K562 (cell line): ENCODE measurements around the gene BZW1. TPM values are rescaled to one million over a fixed set of nuclear protein-coding genes. Genes with fewer than 3 reads are reported as not detected.

Source experiments
- CAMTA2 ChIP-seq: fragments of 250-450 bp; sonication (Bioruptor Pico); conservative IDR thresholded peaks from 2 replicates; pipeline ENCODE4 v1.5.1; 2022
- CEBPG ChIP-seq, 3 experiments: fragments of 200-800 bp in 1 of 3; sonication (Bioruptor generic) in 1 of 3; sonication (generic) in 1 of 3; formaldehyde crosslinking in 1 of 3; IDR thresholded peaks in 2 of 3; conservative IDR thresholded peaks in 1 of 3; 2 replicates each; pipeline versions ENCODE4 v1.6.1 to v1.8.0; 2016 to 2022; ENCODE audit warnings: missing compliant biosample characterization in 2 of 3, missing genetic modification characterization in 2 of 3, mild to moderate bottlenecking in 1 of 3, missing genetic modification reagents in 1 of 3
- FOXA1 ChIP-seq: fragments of 450-650 bp; IDR thresholded peaks from 2 replicates; pipeline ENCODE4 v1.6.1; 2016; ENCODE audit warnings: mild to moderate bottlenecking, borderline replicate concordance
- HMG20B ChIP-seq: fragments of 250-450 bp; sonication (Bioruptor Pico); IDR thresholded peaks from 2 replicates; pipeline ENCODE4 v1.5.0; 2021; ENCODE audit warnings: mild to moderate bottlenecking
- IFI16 ChIP-seq: fragments of 250-450 bp; sonication (Bioruptor Pico); IDR thresholded peaks from 2 replicates; pipeline ENCODE4 v2.1.2; 2022; ENCODE audit warnings: mild to moderate bottlenecking, inconsistent platforms
- MCM2 ChIP-seq: fragments of 450-650 bp; IDR thresholded peaks from 2 replicates; pipeline ENCODE4 v1.6.1; 2017; ENCODE audit warnings: low read depth, mild to moderate bottlenecking
- NFE2L1 ChIP-seq: fragments of 450-650 bp; IDR thresholded peaks from 2 replicates; pipeline ENCODE4 v1.6.1; 2016; ENCODE audit warnings: missing genetic modification characterization, low read depth, mild to moderate bottlenecking, missing compliant biosample characterization, moderate library complexity, borderline replicate concordance
- NR1H2 ChIP-seq: sonication (generic); formaldehyde crosslinking; IDR thresholded peaks from 2 replicates; pipeline ENCODE4 v1.4.0; 2020; ENCODE audit warnings: mild to moderate bottlenecking, missing genetic modification reagents
- NUFIP1 ChIP-seq: fragments of 450-650 bp; IDR thresholded peaks from 2 replicates; pipeline ENCODE4 v1.6.1; 2018; ENCODE audit not compliant: partially characterized antibody
- PHB2 ChIP-seq: fragments of 450-650 bp; IDR thresholded peaks from 2 replicates; pipeline ENCODE4 v1.6.1; 2017; ENCODE audit warnings: low read depth
- SMAD4 ChIP-seq: fragments of 250-450 bp; sonication (Bioruptor Pico); conservative IDR thresholded peaks from 2 replicates; pipeline ENCODE4 v1.8.0; 2021; ENCODE audit warnings: inconsistent platforms, mild to moderate bottlenecking, moderate library complexity
- XRCC5 ChIP-seq: fragments of 200-400 bp; formaldehyde crosslinking; IDR thresholded peaks from 2 replicates; pipeline ENCODE4 v1.6.1; 2017; ENCODE audit warnings: low read depth, mild to moderate bottlenecking, low read length
- ZBTB1 ChIP-seq: sonication (generic); formaldehyde crosslinking; IDR thresholded peaks from 2 replicates; pipeline ENCODE4 v1.8.1; 2023; ENCODE audit warnings: missing genetic modification reagents, low read depth, mild to moderate bottlenecking, borderline replicate concordance
- ZSCAN29 ChIP-seq: fragments of 450-650 bp; IDR thresholded peaks from 2 replicates; pipeline ENCODE4 v1.6.1; 2017
- polyA plus RNA-seq, 8 experiments: library from polyadenylated mRNA; depleted of rRNA in 4 of 8; stranded (reverse) in 5 of 8; unstranded in 3 of 8; fragments of >200 nt; fragmentation: Nextera tagmentation in 2 of 8; fragmentation: Illumina TruSeq in 1 of 8; extraction: Ambion mirVana in 2 of 8; extraction: Trizol in 1 of 8; gene quantifications; 2 replicates each; pipeline versions ENCODE4 v1.2.1 to v1.2.3, GENCODE V29; 2011 to 2014; ENCODE audit warnings: inconsistent platforms in 1 of 8, missing spikeins in 1 of 8
- total RNA-seq, 7 experiments: library from RNA; depleted of rRNA in 6 of 7; stranded (reverse); fragments of >200 nt in 6 of 7; fragmentation: Illumina TruSeq in 2 of 7; extraction: Trizol in 2 of 7; gene quantifications; 2 replicates each; pipeline versions ENCODE4 v1.2.1 to v1.2.3, GENCODE V29; 2011 to 2021; ENCODE audit warnings: low replicate concordance in 1 of 7
- TF ChIP-seq, protein P1 (sequence below): fragments of 250-450 bp; sonication (Bioruptor Pico); IDR thresholded peaks from 2 replicates; pipeline ENCODE4 v1.5.0; 2020; ENCODE audit warnings: mild to moderate bottlenecking, borderline replicate concordance
- TF ChIP-seq, protein P2 (sequence below): fragments of 450-650 bp; IDR thresholded peaks from 2 replicates; pipeline ENCODE4 v1.6.1; 2017; ENCODE audit warnings: antibody characterized with exemption, mild to moderate bottlenecking
- TF ChIP-seq, protein P3 (sequence below): sonication (generic); formaldehyde crosslinking; IDR thresholded peaks from 2 replicates; pipeline ENCODE4 v1.8.0; 2022; ENCODE audit warnings: missing genetic modification reagents, mild to moderate bottlenecking, moderate library complexity, borderline replicate concordance
- TF ChIP-seq, protein P4 (sequence below): fragments of 250-450 bp; sonication (Bioruptor Pico); IDR thresholded peaks from 2 replicates; pipeline ENCODE4 v1.8.0; 2022; ENCODE audit warnings: inconsistent platforms

The BZW1 gene
- total and polyA plus RNA-seq, 9 of the 15 experiments (the other 6 are each of a cell fraction or from before 2014, with no cell fraction given) = 110 to 244 (median 198) TPM

DNA sequence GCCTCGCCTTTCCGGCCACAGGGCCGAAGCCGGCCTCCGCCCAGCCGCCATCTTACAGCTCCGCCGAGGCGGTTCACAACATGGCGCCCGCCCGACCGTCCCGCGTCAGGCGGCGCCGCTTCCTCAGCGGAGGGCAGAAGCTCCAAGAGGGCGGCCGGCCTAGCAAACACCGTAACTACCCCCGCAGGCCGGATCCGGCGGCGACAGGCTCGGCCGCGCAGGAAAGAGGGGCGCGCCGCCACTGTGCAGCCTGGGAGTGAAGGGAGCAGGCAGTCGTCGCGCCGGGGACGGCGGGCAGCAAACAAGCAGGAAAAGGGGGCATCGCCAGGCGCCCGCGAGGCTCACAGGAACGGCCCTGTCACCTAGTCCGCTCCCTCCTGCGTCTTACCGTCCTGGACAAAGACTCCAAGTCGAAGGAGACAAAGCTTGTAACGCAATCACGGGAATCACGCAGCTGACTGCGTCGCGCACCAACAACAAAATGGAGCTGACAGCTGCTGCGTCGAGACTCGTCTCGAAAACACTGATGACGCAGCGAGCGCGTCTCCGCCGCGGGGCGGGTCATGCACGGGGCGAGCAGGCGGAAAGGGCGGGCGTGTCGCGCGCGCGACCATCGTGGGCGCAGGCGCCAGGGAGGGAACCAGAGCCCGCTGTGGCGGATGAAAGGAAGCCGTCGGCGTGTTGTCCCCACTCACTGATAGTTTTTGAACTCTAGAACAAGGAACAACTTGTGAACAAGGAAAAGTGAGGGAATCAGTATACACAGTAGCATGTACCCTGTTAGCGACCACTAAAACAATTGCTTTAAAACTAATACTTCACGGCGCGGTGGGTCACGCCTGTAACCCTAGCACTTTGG, 52.7 kb downstream of the BZW1 start, which contains the start of gene CLK1 (continued):
- TF ChIP-seq, protein P1, sequence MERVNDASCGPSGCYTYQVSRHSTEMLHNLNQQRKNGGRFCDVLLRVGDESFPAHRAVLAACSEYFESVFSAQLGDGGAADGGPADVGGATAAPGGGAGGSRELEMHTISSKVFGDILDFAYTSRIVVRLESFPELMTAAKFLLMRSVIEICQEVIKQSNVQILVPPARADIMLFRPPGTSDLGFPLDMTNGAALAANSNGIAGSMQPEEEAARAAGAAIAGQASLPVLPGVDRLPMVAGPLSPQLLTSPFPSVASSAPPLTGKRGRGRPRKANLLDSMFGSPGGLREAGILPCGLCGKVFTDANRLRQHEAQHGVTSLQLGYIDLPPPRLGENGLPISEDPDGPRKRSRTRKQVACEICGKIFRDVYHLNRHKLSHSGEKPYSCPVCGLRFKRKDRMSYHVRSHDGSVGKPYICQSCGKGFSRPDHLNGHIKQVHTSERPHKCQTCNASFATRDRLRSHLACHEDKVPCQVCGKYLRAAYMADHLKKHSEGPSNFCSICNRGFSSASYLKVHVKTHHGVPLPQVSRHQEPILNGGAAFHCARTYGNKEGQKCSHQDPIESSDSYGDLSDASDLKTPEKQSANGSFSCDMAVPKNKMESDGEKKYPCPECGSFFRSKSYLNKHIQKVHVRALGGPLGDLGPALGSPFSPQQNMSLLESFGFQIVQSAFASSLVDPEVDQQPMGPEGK (CRISPR knock-in tag) = no peak
- TF ChIP-seq PHB2 (no peak), ZSCAN29 (peak; percentile 66; the same call in 1 of the 2 replicates), NR1H2 (CRISPR knock-in tag) (no peak), IFI16 (CRISPR knock-in tag) (no peak), XRCC5 (0 out of 2 replicates have a peak, but pooled peaks have one; percentile 20), NUFIP1 (no peak), HMG20B (CRISPR knock-in tag) (no peak), MCM2 (no peak), SMAD4 (CRISPR knock-in tag) (peak; percentile 78), FOXA1 (no peak), NFE2L1 (no peak), ZBTB1 (CRISPR knock-in tag) (peak; percentile 68), CAMTA2 (no peak), CEBPG (CRISPR knock-in tag; IDR thresholded peaks at IDR 0.05) (peak; percentile 51; the same call in 1 of the 2 replicates), CEBPG (tag; conservative IDR thresholded peaks at IDR 0.05 in 1 of 2, IDR thresholded peaks at IDR 0.05 in 1 of 2) (no peak; a peak in 1 of 4 replicates)
- TF ChIP-seq, protein P2, sequence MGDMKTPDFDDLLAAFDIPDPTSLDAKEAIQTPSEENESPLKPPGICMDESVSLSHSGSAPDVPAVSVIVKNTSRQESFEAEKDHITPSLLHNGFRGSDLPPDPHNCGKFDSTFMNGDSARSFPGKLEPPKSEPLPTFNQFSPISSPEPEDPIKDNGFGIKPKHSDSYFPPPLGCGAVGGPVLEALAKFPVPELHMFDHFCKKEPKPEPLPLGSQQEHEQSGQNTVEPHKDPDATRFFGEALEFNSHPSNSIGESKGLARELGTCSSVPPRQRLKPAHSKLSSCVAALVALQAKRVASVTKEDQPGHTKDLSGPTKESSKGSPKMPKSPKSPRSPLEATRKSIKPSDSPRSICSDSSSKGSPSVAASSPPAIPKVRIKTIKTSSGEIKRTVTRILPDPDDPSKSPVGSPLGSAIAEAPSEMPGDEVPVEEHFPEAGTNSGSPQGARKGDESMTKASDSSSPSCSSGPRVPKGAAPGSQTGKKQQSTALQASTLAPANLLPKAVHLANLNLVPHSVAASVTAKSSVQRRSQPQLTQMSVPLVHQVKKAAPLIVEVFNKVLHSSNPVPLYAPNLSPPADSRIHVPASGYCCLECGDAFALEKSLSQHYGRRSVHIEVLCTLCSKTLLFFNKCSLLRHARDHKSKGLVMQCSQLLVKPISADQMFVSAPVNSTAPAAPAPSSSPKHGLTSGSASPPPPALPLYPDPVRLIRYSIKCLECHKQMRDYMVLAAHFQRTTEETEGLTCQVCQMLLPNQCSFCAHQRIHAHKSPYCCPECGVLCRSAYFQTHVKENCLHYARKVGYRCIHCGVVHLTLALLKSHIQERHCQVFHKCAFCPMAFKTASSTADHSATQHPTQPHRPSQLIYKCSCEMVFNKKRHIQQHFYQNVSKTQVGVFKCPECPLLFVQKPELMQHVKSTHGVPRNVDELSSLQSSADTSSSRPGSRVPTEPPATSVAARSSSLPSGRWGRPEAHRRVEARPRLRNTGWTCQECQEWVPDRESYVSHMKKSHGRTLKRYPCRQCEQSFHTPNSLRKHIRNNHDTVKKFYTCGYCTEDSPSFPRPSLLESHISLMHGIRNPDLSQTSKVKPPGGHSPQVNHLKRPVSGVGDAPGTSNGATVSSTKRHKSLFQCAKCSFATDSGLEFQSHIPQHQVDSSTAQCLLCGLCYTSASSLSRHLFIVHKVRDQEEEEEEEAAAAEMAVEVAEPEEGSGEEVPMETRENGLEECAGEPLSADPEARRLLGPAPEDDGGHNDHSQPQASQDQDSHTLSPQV = peak; percentile 79
- TF ChIP-seq, protein P3, sequence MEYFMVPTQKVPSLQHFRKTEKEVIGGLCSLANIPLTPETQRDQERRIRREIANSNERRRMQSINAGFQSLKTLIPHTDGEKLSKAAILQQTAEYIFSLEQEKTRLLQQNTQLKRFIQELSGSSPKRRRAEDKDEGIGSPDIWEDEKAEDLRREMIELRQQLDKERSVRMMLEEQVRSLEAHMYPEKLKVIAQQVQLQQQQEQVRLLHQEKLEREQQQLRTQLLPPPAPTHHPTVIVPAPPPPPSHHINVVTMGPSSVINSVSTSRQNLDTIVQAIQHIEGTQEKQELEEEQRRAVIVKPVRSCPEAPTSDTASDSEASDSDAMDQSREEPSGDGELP (CRISPR knock-in tag) = peak; percentile 99
- TF ChIP-seq, protein P4, sequence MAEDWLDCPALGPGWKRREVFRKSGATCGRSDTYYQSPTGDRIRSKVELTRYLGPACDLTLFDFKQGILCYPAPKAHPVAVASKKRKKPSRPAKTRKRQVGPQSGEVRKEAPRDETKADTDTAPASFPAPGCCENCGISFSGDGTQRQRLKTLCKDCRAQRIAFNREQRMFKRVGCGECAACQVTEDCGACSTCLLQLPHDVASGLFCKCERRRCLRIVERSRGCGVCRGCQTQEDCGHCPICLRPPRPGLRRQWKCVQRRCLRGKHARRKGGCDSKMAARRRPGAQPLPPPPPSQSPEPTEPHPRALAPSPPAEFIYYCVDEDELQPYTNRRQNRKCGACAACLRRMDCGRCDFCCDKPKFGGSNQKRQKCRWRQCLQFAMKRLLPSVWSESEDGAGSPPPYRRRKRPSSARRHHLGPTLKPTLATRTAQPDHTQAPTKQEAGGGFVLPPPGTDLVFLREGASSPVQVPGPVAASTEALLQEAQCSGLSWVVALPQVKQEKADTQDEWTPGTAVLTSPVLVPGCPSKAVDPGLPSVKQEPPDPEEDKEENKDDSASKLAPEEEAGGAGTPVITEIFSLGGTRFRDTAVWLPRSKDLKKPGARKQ (CRISPR knock-in tag) = no peak
